Neural progenitor cell (in vitro differentiated cells): ENCODE measurements around the gene JPH2. TPM values are rescaled to one million over a fixed set of nuclear protein-coding genes. Genes with fewer than 3 reads are reported as not detected.

ENCODE experiments used
- DNase-seq: peaks from one replicate; pipeline ENCODE4 v3.0.0-alpha.2; 2016; ENCODE audit warnings: low spot score
- H2AFZ ChIP-seq: fragments of 200-600 bp; sonication (generic); replicated peaks from 2 replicates; pipeline ENCODE4 v1.6.1; 2016; ENCODE audit warnings: antibody characterized with exemption
- H3F3A ChIP-seq: fragments of 200-600 bp; sonication (generic); 2 replicates; pipeline ENCODE4 v1.6.1; 2016; ENCODE audit warnings: antibody characterized with exemption, low read depth
- H3K27ac ChIP-seq: fragments of 200-600 bp; sonication (generic); 2 replicates; pipeline ENCODE4 v1.5.1; 2016; ENCODE audit warnings: mild to moderate bottlenecking
- H3K27me3 ChIP-seq: fragments of 200-600 bp; sonication (generic); 2 replicates; pipeline ENCODE4 v1.6.1; 2016; ENCODE audit warnings: mild to moderate bottlenecking, moderate library complexity
- H3K36me3 ChIP-seq: fragments of 200-600 bp; sonication (generic); 2 replicates; pipeline ENCODE4 v1.5.1; 2016
- H3K4me1 ChIP-seq: fragments of 200-600 bp; sonication (generic); 2 replicates; pipeline ENCODE4 v1.6.1; 2016; ENCODE audit warnings: mixed run types
- H3K4me2 ChIP-seq: fragments of 200-600 bp; sonication (generic); 2 replicates; pipeline ENCODE4 v1.6.1; 2016
- H3K4me3 ChIP-seq: fragments of 200-600 bp; sonication (generic); 2 replicates; pipeline ENCODE4 v1.5.1; 2016
- H3K79me2 ChIP-seq: fragments of 200-600 bp; sonication (generic); 2 replicates; pipeline ENCODE4 v1.6.1; 2016; ENCODE audit warnings: low read depth
- H3K9ac ChIP-seq: fragments of 200-600 bp; sonication (generic); 2 replicates; pipeline ENCODE4 v1.6.1; 2016
- H3K9me3 ChIP-seq: fragments of 200-600 bp; sonication (generic); 2 replicates; pipeline ENCODE4 v1.5.1; 2016; ENCODE audit warnings: low read depth
- H4K20me1 ChIP-seq: fragments of 200-600 bp; sonication (generic); 2 replicates; pipeline ENCODE4 v1.6.1; 2016; ENCODE audit warnings: low read depth
- H3K27ac Mint-ChIP-seq: 3 replicates; pipeline ENCODE4 v1.8.0; 2021; ENCODE audit warnings: mixed read lengths
- H3K27me3 Mint-ChIP-seq: 2 replicates; pipeline ENCODE4 v1.8.0; 2022; ENCODE audit warnings: low read depth, mild to moderate bottlenecking, inconsistent platforms, moderate library complexity, mixed read lengths; ENCODE audit not compliant: insufficient read depth
- H3K36me3 Mint-ChIP-seq: 3 replicates; pipeline ENCODE4 v1.8.0; 2021; ENCODE audit warnings: mixed read lengths
- H3K4me1 Mint-ChIP-seq: 3 replicates; pipeline ENCODE4 v1.8.0; 2021; ENCODE audit warnings: mixed read lengths
- H3K4me3 Mint-ChIP-seq: 3 replicates; pipeline ENCODE4 v1.8.0; 2021; ENCODE audit warnings: mild to moderate bottlenecking, moderate library complexity, mixed read lengths
- H3K9me3 Mint-ChIP-seq: 3 replicates; pipeline ENCODE4 v1.8.0; 2020; ENCODE audit warnings: mixed read lengths
- EZH2 ChIP-seq: fragments of 200-600 bp; sonication (generic); IDR thresholded peaks from 2 replicates; pipeline ENCODE4 v1.6.1; 2017; ENCODE audit warnings: antibody characterized with exemption, mild to moderate bottlenecking, moderate library complexity
- EZH2phosphoT487 ChIP-seq: fragments of 200-600 bp; sonication (generic); IDR thresholded peaks from 2 replicates; pipeline ENCODE4 v1.6.1; 2017; ENCODE audit warnings: antibody characterized with exemption
- total RNA-seq: library from RNA; depleted of rRNA; stranded (reverse); fragments of >200 nt; gene quantifications from 2 replicates; pipeline ENCODE4 v1.2.3, GENCODE V29; 2015; ENCODE audit warnings: low replicate concordance
- TF ChIP-seq, protein P1 (sequence below): fragments of 200-600 bp; sonication (generic); IDR thresholded peaks from 2 replicates; pipeline ENCODE4 v1.5.1; 2017; ENCODE audit warnings: antibody characterized with exemption, mild to moderate bottlenecking

The JPH2 gene
- total RNA-seq, 1 donor from 2014 or later: not detected

DNA sequence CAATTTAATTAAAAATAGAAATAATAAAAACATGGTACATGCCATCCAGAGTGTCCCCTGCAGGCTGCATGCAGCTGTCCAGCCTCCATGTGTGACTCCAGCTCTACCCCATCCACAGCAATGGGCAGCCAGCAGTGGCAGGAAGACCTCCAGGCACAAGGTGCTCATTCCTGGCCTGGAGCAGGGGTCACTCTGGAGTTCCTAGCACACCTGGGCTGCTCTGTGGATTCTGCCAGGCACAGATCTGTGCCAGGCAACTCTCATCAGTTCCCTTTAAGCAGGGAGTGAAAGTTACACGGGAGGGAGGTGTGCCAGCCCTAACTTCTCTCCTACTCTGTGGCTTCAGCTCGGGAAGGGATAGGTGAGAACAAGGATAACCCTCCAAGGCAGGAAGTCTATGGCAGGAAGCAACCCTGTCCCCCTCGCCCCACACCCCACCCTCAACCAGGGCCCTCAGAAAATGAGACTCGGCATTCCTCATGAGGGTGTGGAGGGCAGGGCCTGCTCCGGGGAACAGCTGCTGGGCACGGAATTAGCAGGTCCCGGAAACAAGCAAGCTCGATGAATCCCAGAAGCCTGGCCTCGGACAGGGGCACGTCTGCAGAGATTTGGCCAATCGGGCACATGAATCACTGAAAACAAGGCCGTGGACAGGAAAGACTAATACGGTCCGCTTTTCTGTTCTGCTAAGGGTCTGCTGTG, 10.0 kb downstream of the JPH2 start:
- Mint-ChIP-seq H3K27ac (no peak overlapping the region), H3K4me3 (no peak overlapping the region), H3K4me1 (peaks cover 14% of the 10 kb centered on the region), H3K9me3 (no peaks in the 10 kb centered on the region), H3K36me3 (no peaks in the 10 kb centered on the region), H3K27me3 (peaks cover 2% of the 10 kb centered on the region)
- H3K27ac ChIP-seq: no peak overlapping the region
- H3K9me3 ChIP-seq: no peaks in the 10 kb centered on the region
- no peaks in the 10 kb centered on the region for H4K20me1 ChIP-seq
- no peaks in the 10 kb centered on the region for H3K79me2 ChIP-seq
- peaks cover 13% of the 10 kb centered on the region for H3K4me1 ChIP-seq
- H3K4me2 ChIP-seq: no peak overlapping the region
- no peak overlapping the region for H3K4me3 ChIP-seq
- H3K9ac ChIP-seq: no peak overlapping the region
- TF ChIP-seq EZH2phosphoT487: no peak
- TF ChIP-seq, protein P1, sequence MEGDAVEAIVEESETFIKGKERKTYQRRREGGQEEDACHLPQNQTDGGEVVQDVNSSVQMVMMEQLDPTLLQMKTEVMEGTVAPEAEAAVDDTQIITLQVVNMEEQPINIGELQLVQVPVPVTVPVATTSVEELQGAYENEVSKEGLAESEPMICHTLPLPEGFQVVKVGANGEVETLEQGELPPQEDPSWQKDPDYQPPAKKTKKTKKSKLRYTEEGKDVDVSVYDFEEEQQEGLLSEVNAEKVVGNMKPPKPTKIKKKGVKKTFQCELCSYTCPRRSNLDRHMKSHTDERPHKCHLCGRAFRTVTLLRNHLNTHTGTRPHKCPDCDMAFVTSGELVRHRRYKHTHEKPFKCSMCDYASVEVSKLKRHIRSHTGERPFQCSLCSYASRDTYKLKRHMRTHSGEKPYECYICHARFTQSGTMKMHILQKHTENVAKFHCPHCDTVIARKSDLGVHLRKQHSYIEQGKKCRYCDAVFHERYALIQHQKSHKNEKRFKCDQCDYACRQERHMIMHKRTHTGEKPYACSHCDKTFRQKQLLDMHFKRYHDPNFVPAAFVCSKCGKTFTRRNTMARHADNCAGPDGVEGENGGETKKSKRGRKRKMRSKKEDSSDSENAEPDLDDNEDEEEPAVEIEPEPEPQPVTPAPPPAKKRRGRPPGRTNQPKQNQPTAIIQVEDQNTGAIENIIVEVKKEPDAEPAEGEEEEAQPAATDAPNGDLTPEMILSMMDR: no peak
- TF ChIP-seq EZH2: no peak
- H2AFZ ChIP-seq: no peak overlapping the region
- no peaks in the 10 kb centered on the region for H3F3A ChIP-seq
- H3K27me3 ChIP-seq: no peaks in the 10 kb centered on the region
- no peaks in the 10 kb centered on the region for H3K36me3 ChIP-seq
- no peak for DNase-seq

DNA sequence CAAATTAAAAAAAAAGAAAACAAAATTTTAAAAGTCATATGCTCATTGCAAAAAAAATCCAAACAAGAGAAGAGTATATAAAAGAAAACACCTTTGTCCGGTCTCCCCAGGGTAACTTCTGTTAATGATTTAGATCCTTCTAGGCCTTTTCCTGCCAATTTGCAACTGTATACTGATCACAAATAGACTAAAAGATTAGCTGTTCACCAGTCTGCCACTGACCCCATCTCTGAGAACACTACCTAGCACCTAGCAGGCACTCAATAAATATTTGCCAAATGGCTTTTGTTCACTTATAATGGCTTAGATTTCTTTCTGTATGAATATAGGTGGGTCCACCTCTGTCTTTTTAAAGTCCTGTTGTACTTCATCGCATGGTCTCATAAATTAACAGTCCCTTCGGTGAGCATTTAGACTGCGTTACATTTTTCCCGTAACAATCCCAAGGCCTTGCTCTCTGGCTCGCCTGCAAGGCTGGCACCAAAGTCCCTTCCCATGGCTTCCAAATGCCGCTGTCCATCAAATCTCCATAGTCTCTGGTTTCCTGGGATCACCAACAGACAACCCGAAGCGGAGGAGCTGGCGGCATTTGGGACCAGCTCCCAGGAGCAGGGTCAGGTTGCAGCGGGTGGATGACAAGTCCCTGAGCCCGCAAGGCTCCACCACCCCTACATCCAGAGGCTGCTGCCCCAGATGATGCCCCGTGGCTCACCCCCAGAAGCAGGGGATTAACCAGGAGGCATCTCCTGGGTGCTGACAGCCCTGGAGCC, 11.8 kb downstream of the JPH2 start:
- no peaks in the 10 kb centered on the region for H3K4me1 ChIP-seq
- no peaks in the 10 kb centered on the region for H3K27me3 ChIP-seq
- Mint-ChIP-seq H3K36me3 (no peaks in the 10 kb centered on the region), H3K4me3 (no peak overlapping the region), H3K4me1 (peaks cover 3% of the 10 kb centered on the region), H3K27me3 (peaks cover 10% of the 10 kb centered on the region), H3K9me3 (no peaks in the 10 kb centered on the region), H3K27ac (no peak overlapping the region)
- H3K4me2 ChIP-seq: no peak overlapping the region
- no peak overlapping the region for H3K4me3 ChIP-seq
- no peaks in the 10 kb centered on the region for H3K9me3 ChIP-seq
- no peak overlapping the region for H2AFZ ChIP-seq
- no peak overlapping the region for H3K27ac ChIP-seq
- no peaks in the 10 kb centered on the region for H3K36me3 ChIP-seq
- DNase-seq: no peak
- H4K20me1 ChIP-seq: no peaks in the 10 kb centered on the region
- TF ChIP-seq, protein P1: no peak
- no peak for TF ChIP-seq EZH2
- H3F3A ChIP-seq: no peaks in the 10 kb centered on the region
- H3K79me2 ChIP-seq: no peaks in the 10 kb centered on the region
- no peak overlapping the region for H3K9ac ChIP-seq

DNA sequence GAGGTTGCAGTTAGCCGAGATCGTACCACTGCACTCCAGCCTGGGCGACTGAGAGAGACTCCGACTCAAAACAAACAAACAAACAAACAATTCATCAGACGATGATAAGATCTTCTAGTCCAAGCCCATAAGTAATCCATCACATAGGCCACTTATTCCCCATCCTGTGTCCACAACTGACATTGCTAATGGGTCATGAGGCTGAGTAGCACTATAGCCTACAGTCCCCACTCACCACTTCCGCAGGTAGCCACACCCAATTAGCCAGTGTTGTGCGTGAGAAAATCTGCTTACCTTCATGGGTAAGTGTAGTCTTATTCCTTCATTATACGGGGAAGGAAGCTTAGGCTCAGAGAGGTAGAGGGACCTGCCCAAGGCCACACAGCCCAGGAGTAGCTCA, 13.1 kb downstream of the JPH2 start:
- Mint-ChIP-seq H3K27me3 (peaks cover 11% of the 10 kb centered on the region), H3K27ac (no peak overlapping the region), H3K4me1 (peaks cover 3% of the 10 kb centered on the region), H3K4me3 (no peak overlapping the region), H3K36me3 (no peaks in the 10 kb centered on the region), H3K9me3 (no peaks in the 10 kb centered on the region)
- Histone ChIP-seq H4K20me1 (no peaks in the 10 kb centered on the region), H3K27me3 (no peaks in the 10 kb centered on the region), H3K9me3 (no peaks in the 10 kb centered on the region), H3K4me2 (no peak overlapping the region), H3K27ac (no peak overlapping the region), H3K4me3 (no peak overlapping the region), H2AFZ (no peak overlapping the region), H3K9ac (no peak overlapping the region), H3K4me1 (no peaks in the 10 kb centered on the region), H3F3A (no peaks in the 10 kb centered on the region), H3K36me3 (no peaks in the 10 kb centered on the region), H3K79me2 (no peaks in the 10 kb centered on the region)
- DNase-seq: no peak
- TF ChIP-seq EZH2phosphoT487: no peak
- TF ChIP-seq, protein P1: no peak
- no peak for TF ChIP-seq EZH2
